GM21390 (cell line): ENCODE results near the gene TAPBP.
"Not testable (repeated sequence)": the region's sequence is repeated elsewhere in the genome, so short reads cannot be mapped to it uniquely, and the experiment has no call there.

Experiments used
- ATAC-seq: cut with Tn5 transposase; IDR thresholded peaks from one replicate; pipeline ENCODE4 v1.9.1; 2021; ENCODE audit not compliant: unreplicated experiment

TAPBP gene

GRCh38 chr6:33313709-33314514 lies at the start of gene TAPBP:
TAPBP (minus strand) TSS chr6:33314078; CDS start chr6:33314041, 37 bp downstream.
- ATAC-seq: peak; percentile 36

- not testable (repeated sequence) for ATAC-seq
These were observed 49.6 kb upstream of the TAPBP start for GRCh38 chr6:33363486-33363885.

GRCh38 chr6:33359331-33359730 lies 45.5 kb upstream of the TAPBP start:
- no peak for ATAC-seq

GRCh38 chr6:33357160-33357871 lies 43.4 kb upstream of the TAPBP start:
- ATAC-seq: not testable (repeated sequence)

GRCh38 chr6:33356295-33356694 lies 42.4 kb upstream of the TAPBP start:
- no peak for ATAC-seq

GRCh38 chr6:33355860-33356259 lies 42.0 kb upstream of the TAPBP start:
- not testable (repeated sequence) for ATAC-seq

- ATAC-seq: no peak
These were observed 33.9 kb upstream of the TAPBP start for GRCh38 chr6:33347816-33348215.

GRCh38 chr6:33346972-33347371 lies 33.1 kb upstream of the TAPBP start:
- ATAC-seq: not testable (repeated sequence)

- no peak for ATAC-seq
These were observed 31.1 kb upstream of the TAPBP start for GRCh38 chr6:33344701-33345697.

- peak; percentile 49 for ATAC-seq
These were observed 30.2 kb upstream of the TAPBP start for GRCh38 chr6:33343953-33344611.

- ATAC-seq: not testable (repeated sequence)
These were observed 29.7 kb upstream of the TAPBP start for GRCh38 chr6:33343606-33343952.

- no peak for ATAC-seq
These were observed 25.3 kb upstream of the TAPBP start for GRCh38 chr6:33339193-33339592.

- no peak for ATAC-seq
These were observed 22.6 kb upstream of the TAPBP start for GRCh38 chr6:33336495-33336894.

- ATAC-seq: no peak
These were observed 22.0 kb upstream of the TAPBP start for GRCh38 chr6:33335916-33336315.

- no peak for ATAC-seq
These were observed 19.8 kb upstream of the TAPBP start for GRCh38 chr6:33333666-33334065.

GRCh38 chr6:33330736-33331135 lies 16.9 kb upstream of the TAPBP start:
- no peak for ATAC-seq

- no peak for ATAC-seq
These were observed 15.2 kb upstream of the TAPBP start for GRCh38 chr6:33329058-33329457.

- ATAC-seq: no peak
These were observed 10.2 kb upstream of the TAPBP start for GRCh38 chr6:33324125-33324524.

- no peak for ATAC-seq
These were observed 9.7 kb upstream of the TAPBP start for GRCh38 chr6:33323623-33323948.

- no peak for ATAC-seq
These were observed 7.3 kb upstream of the TAPBP start for GRCh38 chr6:33321227-33321626.
